Measurements from ENCODE around the gene N4BP2L2. TPM values are rescaled to one million over a fixed set of nuclear protein-coding genes. Genes with fewer than 3 reads are reported as not detected.
A peak's percentile ranks its signal among the peaks of the same experiment; 100 is the strongest.
"Not testable (repeated sequence)": the region's sequence is repeated elsewhere in the genome, so short reads cannot be mapped to it uniquely, and the experiment has no call there.

Gene N4BP2L2
- total RNA-seq (2014; rRNA removed; shearing (Covaris generic)) = 26.5 and 31.0 TPM in 2 replicates

DNA sequence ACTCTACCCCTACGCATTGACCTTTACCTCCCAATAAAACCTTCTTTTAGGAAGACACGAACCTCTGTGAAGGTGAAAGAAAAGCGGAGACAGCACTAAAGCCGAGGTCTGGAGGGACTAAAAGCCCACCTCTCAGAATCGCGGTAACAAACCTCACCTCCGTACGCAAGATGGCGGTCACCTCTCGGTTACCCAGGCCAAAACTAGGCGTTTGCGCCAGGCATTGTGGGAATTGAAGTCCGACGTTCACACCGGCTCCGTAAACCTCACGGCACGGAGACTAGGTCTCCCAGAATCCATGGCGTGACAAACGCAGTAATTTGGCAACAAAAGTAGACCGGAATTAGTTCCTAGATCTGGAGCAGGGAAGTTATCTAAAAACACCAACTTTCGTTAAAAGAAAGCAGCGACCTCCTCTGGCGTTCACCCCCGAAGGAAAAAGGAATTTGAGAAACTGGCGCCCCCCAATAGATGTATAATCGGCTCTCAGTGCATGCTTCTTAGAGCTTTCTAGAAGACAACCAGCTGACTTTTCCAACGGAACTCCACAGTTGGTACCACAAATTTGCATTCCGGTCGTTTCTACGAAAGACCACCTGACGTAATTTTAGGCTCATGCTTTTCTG, at the start of gene N4BP2L2:
TSS of gene N4BP2L2 (minus strand) at position 175 of the 626 bp plus-strand sequence. CDS start 1,768 bp downstream, outside the sequence.
- DNase-seq (ENCODE audit: low read depth) = peak; percentile 96

DNA sequence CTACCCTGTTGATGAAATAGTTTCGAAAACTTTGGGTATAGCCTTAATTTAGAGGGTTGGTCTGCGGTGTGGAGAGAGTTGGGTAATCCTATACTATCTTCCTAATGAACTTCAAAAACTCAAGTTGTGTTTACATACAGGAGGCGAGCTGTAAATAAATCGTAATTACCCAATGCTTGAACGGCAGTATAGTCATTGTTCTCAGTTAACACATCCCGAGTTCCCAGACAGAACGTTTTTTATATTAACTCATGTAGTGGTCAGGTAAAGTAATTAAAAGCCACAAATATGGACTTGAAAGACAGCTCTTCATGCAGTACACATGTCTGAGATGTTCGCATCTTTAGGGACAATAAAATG, 49.2 kb upstream of the N4BP2L2 start:
- peak; percentile 46 for DNase-seq (ENCODE audit: low read depth)

DNA sequence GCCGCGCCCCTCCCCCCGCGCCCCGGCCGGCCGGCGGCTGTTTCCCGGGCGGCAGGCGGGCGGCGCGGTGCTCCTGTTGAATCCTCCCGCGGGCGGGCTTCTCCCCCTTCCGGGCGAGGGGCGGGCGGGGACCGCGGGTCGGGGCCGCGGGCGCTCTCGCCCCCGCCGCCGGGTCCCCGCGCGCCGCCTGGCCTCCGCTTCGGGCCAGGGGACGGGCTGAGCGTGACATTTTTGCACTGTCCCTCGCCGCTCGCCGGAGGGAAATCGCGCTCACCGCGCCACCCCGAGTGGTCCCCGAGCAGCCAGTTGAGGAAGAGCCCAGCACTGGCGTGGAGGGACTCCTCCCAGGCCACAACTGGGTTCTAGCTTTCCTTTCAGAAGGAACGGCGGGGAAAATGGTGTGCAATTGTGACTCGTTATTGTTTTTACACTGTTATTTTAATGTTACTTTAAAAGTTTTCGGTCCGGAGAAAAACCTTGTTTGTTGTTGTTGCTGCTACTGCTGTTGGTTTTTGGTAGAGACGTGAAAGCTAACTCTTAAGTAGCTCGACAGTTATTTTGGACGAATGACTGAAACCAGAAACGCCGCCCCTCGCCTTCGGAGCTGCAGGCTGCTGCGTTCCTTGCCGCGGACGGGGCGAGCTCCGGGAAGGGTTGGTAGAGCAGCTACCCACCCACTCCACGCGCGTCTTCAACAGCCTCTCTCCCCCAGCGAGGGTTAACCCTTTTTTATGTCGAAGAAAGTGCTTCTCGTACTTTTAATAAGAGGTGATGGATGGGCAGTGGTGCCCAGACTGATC, 48.6 kb upstream of the N4BP2L2 start:
- peak; percentile 60 for DNase-seq (ENCODE audit: low read depth)

DNA sequence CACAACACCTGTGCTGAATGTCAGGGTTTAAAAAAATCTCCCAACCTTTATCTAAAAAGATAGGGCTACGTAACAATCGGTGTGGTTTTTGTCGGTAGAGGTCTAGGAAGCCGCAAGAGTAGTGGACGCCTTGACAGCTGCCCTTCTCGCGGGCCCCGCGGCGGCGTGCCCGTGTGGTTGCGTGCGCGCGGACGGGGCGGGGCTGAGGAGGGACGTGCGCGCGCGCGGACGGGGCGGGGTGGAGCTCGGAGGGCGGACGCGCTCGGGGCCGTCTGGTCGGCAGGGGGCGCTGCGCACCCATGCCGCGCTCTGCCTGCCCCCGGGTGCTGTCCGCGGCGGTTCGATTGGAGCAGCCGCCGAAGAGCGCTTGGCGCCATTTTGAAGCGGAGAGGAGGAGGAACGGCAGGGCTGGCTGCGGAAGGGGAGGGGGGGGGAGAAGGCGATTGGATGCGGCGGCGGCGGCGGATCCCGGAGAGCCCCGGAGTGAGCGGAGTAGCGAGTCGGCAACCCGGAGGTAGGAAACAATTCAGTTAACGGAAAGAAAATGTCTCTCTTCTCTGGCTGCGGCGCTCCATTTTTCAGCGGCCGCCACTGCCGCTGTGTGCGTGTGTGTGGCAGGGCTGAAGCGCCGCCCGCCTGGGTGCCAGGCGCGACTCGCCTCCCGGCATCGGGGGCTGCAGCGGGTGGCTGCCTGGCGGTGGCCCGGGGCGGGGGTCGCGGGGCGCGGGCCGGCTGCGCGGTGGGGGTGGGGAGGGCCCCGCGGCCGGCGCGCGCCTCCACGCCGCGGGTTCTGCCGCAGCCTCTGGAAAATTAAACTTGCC, 47.7 kb upstream of the N4BP2L2 start, which contains the start of gene PDS5B:
TSS of gene PDS5B (plus strand) at position 373 of the 821 bp plus-strand sequence. CDS start 62,321 bp downstream, outside the sequence.
- peak; percentile 87 for DNase-seq (ENCODE audit: low read depth)

DNA sequence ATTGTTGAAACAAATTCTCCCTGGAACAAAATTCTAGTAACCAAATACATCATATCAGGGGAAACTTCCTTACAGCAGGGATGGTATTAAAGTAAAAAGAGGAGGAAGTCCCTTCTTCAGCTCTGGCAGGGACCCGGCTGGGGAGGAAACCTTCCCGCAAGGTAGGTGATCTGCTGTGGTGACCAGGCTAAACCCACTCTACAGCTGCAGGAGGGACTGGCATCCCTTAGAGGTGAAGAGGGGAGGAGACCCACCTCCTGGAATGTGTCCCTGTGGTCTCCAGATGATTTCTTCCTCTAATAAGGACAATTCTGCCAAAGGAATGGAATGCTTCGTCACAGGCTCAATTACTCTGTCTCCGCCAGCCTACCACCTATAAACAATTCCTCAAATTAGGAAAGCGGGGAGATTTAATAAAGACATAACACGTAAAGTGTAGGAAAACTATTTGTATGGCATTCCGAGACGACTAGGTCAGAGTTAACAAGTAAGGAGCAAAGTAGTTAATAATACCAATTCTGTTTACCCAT, 47.0 kb upstream of the N4BP2L2 start:
- peak; percentile 22 for DNase-seq (ENCODE audit: low read depth)

DNA sequence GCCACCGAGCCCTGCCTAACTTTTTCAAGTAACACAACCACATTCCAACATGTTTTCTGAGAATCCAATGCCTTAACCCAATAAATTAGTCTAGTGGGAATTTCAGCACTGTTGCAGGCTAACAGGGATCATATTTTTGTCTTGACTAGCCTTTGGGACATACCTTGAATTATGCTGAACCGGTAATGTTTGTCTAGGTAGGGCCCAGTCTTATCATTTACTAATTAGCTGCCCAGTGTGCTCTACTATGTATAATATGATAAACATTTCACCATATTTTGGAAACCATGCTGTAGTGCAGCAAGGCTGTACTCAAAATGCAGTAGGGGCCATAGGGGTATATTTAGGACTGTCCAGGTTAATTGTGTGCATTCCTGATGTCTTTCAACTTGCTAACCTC, 44.4 kb upstream of the N4BP2L2 start:
- DNase-seq (ENCODE audit: low read depth) = no peak

DNA sequence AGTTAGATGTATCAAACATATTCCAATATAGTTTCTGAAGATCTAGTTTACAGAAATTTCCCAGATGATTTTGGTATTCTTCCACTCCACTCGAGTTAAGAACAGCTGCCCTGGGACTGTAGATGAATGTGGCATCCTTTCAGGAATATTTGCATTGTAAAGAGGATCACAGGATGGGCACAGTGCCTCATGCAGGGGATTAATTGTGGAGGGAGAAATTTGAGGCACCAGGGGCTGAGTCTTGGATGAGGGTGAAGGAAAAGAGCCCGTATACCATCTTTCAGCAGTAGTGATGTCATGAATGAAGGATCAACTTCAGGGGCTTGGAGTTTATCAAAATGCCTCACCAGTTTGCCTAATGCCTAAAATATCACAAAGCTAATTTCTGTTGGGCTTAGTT, 43.7 kb upstream of the N4BP2L2 start:
- no peak for DNase-seq (ENCODE audit: low read depth)

DNA sequence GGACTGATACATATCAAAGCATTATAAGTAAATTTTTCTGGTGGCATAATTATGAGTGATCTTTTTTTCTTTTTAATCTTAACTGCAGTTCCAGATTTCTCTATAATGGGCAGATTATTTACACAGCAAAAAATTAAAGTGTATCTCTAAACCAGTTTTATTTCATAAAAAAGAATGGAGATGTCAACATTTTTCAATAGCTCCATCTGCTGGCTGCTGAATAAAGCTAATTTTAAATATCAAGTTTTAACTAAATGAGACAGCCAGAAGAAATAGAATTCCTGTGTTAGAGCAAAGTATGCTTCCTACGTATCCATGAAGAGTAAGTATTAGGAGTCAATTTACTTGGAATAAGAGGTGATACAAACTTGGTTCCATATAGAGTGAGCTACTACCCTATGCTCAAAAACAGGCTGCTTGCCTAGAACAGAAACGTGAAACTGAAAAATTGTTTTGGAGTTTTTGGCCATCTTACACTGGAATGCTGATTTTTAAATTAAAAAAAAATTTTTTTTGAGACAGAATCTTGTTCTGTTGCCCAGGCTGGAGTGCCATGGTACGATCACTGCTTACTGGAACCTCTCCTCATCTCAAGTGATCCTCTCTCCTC, 42.7 kb upstream of the N4BP2L2 start:
- peak; percentile 12 for DNase-seq (ENCODE audit: low read depth)

DNA sequence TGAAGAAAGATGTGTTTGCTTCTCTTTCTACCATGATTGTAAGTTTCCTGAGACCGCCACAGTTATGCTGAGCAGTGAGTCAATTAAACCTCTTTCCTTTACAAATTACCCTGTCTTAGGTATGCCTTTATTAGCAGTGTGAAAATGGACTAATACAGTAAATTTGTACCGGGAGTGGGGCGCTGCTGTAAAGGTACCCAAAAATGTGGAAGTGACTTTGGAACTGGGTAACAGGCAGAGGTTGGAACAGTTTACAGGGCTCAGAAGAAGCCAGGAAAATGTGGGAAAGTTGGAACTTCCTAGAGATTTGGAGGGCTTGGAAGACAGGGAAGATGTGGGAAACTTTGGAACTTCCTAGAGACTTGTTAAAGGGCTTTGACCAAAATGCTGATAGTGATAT, 38.4 kb upstream of the N4BP2L2 start:
- DNase-seq (ENCODE audit: low read depth) = no peak

DNA sequence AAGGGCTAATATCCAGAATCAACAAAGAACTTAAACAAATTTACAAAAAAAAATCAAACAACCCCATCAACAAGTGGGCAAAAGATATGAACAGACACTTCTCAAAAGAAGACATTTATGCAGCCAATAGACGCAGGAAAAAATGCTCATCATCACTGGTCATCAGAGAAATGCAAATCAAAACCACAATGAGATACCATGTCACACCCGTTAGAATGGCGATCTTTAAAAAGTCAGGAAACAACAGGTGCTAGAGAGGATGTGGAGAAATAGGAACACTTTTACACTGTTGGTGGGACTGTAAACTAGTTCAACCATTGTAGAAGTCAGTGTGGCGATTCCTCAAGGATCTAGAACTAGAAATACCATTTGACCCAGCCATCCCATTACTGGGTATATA, 37.1 kb upstream of the N4BP2L2 start:
- not testable (repeated sequence) for DNase-seq (ENCODE audit: low read depth)

DNA sequence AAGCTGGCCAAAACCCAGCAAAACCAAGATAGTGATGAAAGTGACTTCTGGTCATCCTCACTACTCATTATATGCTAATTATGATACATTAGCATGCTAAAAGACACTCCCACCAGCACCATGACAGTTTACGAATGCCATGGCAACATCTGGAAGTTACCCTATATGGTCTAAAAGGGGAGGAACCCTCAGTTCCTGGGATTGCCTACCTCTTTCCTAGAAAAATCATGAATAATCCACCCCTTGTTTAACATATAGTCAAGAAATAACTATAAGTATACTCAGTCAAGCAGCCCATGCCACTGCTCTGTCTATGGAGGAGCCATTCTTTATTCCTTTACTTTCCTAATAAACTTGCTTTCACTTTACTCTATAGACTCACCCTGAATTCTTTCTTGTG, 22.2 kb upstream of the N4BP2L2 start:
- DNase-seq (ENCODE audit: low read depth) = not testable (repeated sequence)

DNA sequence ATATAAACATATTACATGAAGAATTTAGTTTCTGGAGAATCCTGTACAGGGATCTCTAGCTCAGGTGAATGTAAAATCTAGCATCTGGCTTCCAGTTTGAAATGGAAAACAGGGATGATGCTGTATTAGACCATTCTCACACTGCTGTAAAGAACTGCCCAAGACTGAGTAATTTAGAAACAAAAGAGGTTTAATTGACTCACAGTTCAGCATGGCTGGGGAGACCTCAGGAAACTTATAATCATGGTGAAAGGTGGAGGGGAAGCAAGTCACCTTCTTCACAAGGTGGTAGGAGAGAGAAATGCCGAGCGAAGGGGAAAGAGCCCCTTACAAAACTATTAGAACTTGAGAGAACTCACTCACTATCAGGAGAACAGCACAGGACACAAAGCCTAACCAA, 17.0 kb upstream of the N4BP2L2 start:
- no peak for DNase-seq (ENCODE audit: low read depth)

DNA sequence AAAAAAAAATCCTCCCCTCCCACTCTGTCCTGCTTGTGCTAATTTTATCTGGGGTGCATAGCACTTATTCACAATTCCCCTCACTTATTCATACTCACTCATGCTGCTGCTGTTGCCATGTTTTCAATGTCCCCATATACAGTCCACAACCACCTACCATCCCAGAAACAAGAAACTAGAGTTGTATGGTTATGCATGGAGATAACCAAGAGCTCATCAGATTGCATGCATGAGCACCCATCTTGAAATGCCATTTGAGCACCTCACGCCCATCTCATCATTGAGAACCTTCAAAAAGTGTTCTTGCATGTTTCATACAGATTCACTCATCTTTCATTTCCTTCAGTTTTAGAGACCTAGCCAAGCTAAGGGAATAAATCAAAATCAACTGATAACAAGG, 15.1 kb upstream of the N4BP2L2 start:
- DNase-seq (ENCODE audit: low read depth) = no peak

DNA sequence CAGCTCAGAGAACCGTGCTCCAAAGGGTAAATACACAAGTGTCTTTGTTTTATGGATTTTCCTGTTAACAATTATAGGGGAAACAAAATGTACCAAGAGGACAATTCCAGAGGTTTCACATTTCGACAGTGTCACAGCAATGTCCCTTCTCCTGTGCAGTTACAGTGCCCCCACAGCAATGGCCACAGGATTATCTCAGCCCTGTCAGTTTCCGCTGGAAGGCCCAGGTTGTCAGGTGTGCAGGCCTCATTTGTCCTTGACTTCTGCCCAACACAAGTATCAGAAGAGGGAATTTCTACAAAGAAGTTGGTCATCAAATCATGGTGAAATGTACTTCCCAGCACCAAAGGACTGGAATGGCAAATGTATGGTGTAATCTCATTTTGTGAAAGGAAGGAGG, 11.2 kb upstream of the N4BP2L2 start:
- no peak for DNase-seq (ENCODE audit: low read depth)

DNA sequence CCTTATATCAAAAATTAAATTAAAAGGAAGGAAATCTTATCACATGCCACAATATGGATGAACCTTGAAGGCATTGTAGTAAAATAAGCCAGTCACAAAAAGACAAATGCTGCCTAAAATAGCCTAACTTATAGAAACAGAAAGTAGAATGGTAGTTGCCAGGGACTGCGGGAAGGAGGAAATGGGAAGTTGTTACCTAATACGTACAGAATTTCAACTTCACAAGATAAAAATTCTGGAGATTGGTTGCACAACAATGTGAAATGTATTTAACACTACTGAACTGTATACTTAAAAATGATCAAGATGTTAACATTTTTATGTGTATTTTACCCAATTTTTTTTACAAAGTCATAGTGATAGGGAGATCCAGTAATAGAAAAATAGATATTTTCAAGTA, 10.2 kb upstream of the N4BP2L2 start:
- DNase-seq (ENCODE audit: low read depth) = no peak

DNA sequence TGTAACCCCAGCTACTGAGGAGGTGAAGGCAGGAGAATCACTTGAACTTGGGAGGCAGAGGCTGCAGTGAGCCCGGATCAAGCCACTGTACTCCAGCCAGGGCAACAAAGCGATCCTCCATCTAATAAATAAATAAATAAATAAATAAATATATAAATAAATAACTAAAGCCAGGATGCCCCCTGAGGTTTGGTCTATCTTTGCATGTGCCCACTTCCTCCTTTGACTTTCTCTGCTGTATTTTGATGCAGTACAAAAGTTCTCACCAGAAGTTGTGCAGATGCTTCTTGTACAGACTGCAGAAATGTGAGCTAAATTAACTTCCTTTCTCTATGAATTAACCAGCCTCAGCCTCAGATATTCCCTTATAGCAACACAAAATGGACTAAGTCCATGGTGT, 6.5 kb upstream of the N4BP2L2 start:
- DNase-seq (ENCODE audit: low read depth) = no peak

DNA sequence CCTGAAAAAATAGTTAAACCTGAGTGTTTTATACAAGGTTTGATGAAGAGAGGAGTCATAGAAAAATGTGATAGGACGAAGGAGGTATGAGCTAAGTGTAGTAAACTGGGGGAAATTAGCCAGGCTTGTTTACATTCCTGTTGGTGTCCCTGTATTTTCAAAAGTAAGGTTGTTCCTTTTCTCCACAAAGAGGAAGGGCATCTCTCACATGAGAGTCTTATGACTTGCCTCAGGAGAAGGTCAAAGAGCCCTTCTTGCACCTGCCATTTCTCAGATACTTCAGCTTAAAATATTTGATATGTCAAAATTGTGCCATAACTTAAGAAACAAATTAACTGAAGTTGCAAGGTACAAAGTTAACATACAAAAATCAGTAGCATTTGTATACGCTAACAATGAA, 3.6 kb upstream of the N4BP2L2 start:
- DNase-seq (ENCODE audit: low read depth) = no peak

DNA sequence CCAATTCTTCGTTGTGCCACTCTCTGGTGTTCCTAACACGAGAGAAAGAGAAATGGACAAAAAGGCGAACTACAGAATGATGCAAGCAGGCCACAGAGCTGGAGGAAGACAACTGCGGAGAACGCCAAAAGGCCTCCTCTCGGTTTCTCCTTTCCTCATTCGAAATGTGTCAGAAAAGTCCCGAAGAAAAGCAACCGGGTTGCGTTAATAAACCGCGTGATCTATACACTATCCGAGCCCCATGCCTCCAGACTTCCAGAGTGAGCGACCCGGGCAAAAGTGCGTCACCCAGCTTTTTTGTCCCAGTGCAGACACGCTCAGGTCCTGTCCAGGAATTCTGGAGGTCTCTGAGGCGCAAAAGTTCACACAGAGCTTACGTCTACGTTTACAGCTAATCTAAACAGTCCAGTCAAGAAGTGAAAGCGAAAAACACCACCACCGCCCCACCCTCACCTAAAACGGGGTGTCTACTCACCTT, 413 bp downstream of the N4BP2L2 start:
- peak; percentile 67 for DNase-seq (ENCODE audit: low read depth)

DNA sequence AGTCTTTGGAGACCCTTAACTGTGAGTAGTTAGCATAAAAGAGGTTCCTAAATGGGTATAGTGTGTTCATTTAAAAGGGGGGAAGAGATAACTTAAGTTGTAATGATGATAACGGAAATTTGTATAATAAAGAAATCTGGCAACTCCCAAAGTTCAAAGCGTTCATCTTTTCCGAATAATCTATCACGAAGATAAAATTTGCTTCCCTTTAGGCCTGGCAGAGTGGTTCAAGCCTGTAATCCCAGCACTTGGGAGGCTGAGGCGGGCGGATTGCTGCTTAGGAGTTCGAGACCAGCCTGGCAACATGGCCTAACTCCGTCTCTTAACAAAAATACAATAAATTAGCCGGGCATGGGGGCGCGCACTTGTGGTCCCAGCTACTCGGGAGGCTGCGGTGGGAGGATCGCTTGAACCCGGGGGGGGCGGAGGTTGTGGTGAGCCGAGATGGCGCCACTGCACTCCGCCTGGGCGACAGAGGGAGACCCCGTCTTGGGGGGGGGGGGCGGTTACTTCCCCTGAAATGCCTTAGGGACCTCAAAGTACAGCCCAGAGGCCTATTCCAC, 934 bp downstream of the N4BP2L2 start:
- DNase-seq (ENCODE audit: low read depth) = no peak

DNA sequence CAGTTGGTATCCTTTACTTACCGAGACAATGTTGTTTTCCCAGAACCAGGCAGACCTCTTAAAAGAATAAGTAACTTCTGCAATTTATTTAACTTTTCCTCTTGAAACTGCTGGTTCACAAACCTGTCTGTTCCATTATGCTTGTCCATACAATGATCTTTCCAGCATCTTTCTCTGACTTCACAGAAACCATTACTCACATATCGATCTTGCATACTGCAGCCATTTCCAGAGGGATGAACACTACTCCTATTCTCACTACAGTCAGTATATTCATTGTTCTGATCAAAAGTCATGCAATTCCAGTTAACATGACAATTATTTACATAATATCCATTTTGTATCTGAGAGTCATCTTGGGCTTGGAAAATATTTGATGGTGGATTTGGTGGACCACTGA, 2.8 kb downstream of the N4BP2L2 start:
- DNase-seq (ENCODE audit: low read depth) = no peak

DNA sequence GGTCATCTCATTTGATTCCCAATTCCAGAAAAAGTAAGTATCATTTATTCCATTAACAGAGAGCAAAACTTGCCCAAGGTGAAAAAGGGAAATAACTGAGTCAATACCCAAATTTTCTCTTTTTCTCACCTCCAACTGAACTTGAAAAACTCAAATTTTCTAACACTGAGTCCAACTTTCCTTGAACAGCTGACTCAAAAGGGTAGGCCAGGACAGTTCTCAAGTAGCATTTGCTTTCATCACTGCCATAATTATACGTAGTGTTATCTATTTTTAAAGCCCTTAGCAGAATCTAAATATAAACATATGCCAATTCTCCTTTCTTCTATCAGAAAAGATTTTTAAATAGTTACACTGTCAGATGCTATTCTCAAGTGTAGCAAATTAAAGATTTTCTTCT, 3.5 kb downstream of the N4BP2L2 start:
- no peak for DNase-seq (ENCODE audit: low read depth)
